Measurements from ENCODE around the gene DNAJB14. TPM values are rescaled to one million over a fixed set of nuclear protein-coding genes. Genes with fewer than 3 reads are reported as not detected.

DNAJB14 gene
- total RNA-seq, 6 experiments from 2014 or later, result 54.1 to 72.8 (median 57.8) TPM

- Mint-ChIP-seq H3K4me1 (ENCODE audit: low read depth) (peaks cover 49% of the 10 kb centered on the region), H3K4me3 (peak overlapping the region; percentile 99), H3K36me3 (ENCODE audit: low read depth) (peaks cover 25% of the 10 kb centered on the region; the same call in 1 of the 2 replicates), H3K27ac (peak overlapping the region; percentile 96), H3K27me3 (ENCODE audit: insufficient read depth) (peaks cover 4% of the 10 kb centered on the region; the same call in 1 of the 2 replicates), H3K9me3 (no peaks in the 10 kb centered on the region)
- TF ChIP-seq CTCF (IDR thresholded peaks at IDR 0.05), result no peak
- DNase-seq, result no peak
Observed at GRCh38 chr4:99893029-99893428, 53.4 kb downstream of the DNAJB14 start.

GRCh38 chr4:99891351-99891750 lies 55.1 kb downstream of the DNAJB14 start:
- H3K36me3 Mint-ChIP-seq (ENCODE audit: low read depth), result peaks cover 25% of the 10 kb centered on the region; the same call in 1 of the 2 replicates
- H3K27ac Mint-ChIP-seq, result no peak overlapping the region
- no peak for DNase-seq
- H3K4me3 Mint-ChIP-seq, result no peak overlapping the region
- H3K27me3 Mint-ChIP-seq (ENCODE audit: insufficient read depth), result peaks cover 4% of the 10 kb centered on the region
- no peaks in the 10 kb centered on the region for H3K9me3 Mint-ChIP-seq
- TF ChIP-seq CTCF (IDR thresholded peaks at IDR 0.05), result no peak
- peaks cover 59% of the 10 kb centered on the region for H3K4me1 Mint-ChIP-seq (ENCODE audit: low read depth)

GRCh38 chr4:99887837-99888236 lies 58.6 kb downstream of the DNAJB14 start:
- Mint-ChIP-seq H3K27ac (peak overlapping the region; percentile 49; the same call in 1 of the 2 replicates), H3K4me3 (no peak overlapping the region), H3K27me3 (ENCODE audit: insufficient read depth) (no peaks in the 10 kb centered on the region; the same call in 1 of the 2 replicates), H3K36me3 (ENCODE audit: low read depth) (peaks cover 8% of the 10 kb centered on the region; the same call in 1 of the 2 replicates), H3K4me1 (ENCODE audit: low read depth) (peaks cover 42% of the 10 kb centered on the region), H3K9me3 (no peaks in the 10 kb centered on the region)
- TF ChIP-seq CTCF (IDR thresholded peaks at IDR 0.05), result no peak
- no peak for DNase-seq

GRCh38 chr4:99886146-99886545 lies 60.3 kb downstream of the DNAJB14 start:
- no peak for TF ChIP-seq CTCF (IDR thresholded peaks at IDR 0.05)
- H3K36me3 Mint-ChIP-seq (ENCODE audit: low read depth), result peaks cover 4% of the 10 kb centered on the region; the same call in 1 of the 2 replicates
- no peaks in the 10 kb centered on the region; the same call in 1 of the 2 replicates for H3K27me3 Mint-ChIP-seq (ENCODE audit: insufficient read depth)
- H3K4me3 Mint-ChIP-seq, result no peak overlapping the region
- no peak for DNase-seq
- H3K4me1 Mint-ChIP-seq (ENCODE audit: low read depth), result peaks cover 30% of the 10 kb centered on the region
- peak overlapping the region; percentile 53 for H3K27ac Mint-ChIP-seq
- no peaks in the 10 kb centered on the region for H3K9me3 Mint-ChIP-seq

GRCh38 chr4:99885687-99886086 lies 60.7 kb downstream of the DNAJB14 start:
- Mint-ChIP-seq H3K27ac (peak overlapping the region; percentile 53), H3K4me3 (no peak overlapping the region), H3K9me3 (no peaks in the 10 kb centered on the region), H3K36me3 (ENCODE audit: low read depth) (peaks cover 4% of the 10 kb centered on the region; the same call in 1 of the 2 replicates), H3K4me1 (ENCODE audit: low read depth) (peaks cover 25% of the 10 kb centered on the region), H3K27me3 (ENCODE audit: insufficient read depth) (no peaks in the 10 kb centered on the region; the same call in 1 of the 2 replicates)
- TF ChIP-seq CTCF (IDR thresholded peaks at IDR 0.05), result no peak
- DNase-seq, result no peak

Measured in HFFc6 (cell line).